Astrocyte (in vitro differentiated cells and primary cell): ENCODE measurements around the gene TMEM132E. TPM values are rescaled to one million over a fixed set of nuclear protein-coding genes. Genes with fewer than 3 reads are reported as not detected.

Experiments used
- DNase-seq: peaks from one replicate; pipeline ENCODE4 v3.0.0-alpha.2; 2010; ENCODE audit warnings: low read depth
- FAIRE-seq: peaks from 2 replicates; lab custom pipeline; 2011; peaks lifted over from hg19 to GRCh38; lab: Jason Lieb, UNC
- H2AFZ ChIP-seq: 2 replicates; pipeline ENCODE4 v1.6.0; 2012; ENCODE audit warnings: low read depth, low read length, inconsistent platforms
- H3K27ac ChIP-seq: 2 replicates; pipeline ENCODE4 v1.5.1; 2011; ENCODE audit warnings: low read depth, low read length, inconsistent platforms
- H3K27me3 ChIP-seq: 2 replicates; pipeline ENCODE4 v1.6.0; 2011; ENCODE audit warnings: low read length, inconsistent platforms; ENCODE audit not compliant: insufficient read depth
- H3K36me3 ChIP-seq: 2 replicates; pipeline ENCODE4 v1.5.1; 2011; ENCODE audit warnings: low read length, inconsistent platforms; ENCODE audit not compliant: insufficient read depth
- H3K4me1 ChIP-seq: 2 replicates; pipeline ENCODE4 v1.5.1; 2011; ENCODE audit warnings: low read length, inconsistent platforms; ENCODE audit not compliant: insufficient read depth
- H3K4me2 ChIP-seq: 2 replicates; pipeline ENCODE4 v1.6.0; 2012; ENCODE audit warnings: low read length, inconsistent platforms
- H3K4me3 ChIP-seq: 2 replicates; pipeline ENCODE4 v1.5.1; 2011; ENCODE audit warnings: low read depth, mild to moderate bottlenecking, low read length, inconsistent platforms; ENCODE audit not compliant: insufficient read depth
- H3K79me2 ChIP-seq: 2 replicates; pipeline ENCODE4 v1.6.0; 2012; ENCODE audit warnings: mild to moderate bottlenecking, low read length, inconsistent platforms; ENCODE audit not compliant: insufficient read depth
- H3K9ac ChIP-seq: 2 replicates; pipeline ENCODE4 v1.6.0; 2012; ENCODE audit warnings: mild to moderate bottlenecking, low read length, inconsistent platforms
- H3K9me3 ChIP-seq: 2 replicates; pipeline ENCODE4 v1.5.1; 2012; ENCODE audit warnings: low read depth, mild to moderate bottlenecking, low read length, inconsistent platforms; ENCODE audit not compliant: insufficient read depth
- H4K20me1 ChIP-seq: 2 replicates; pipeline ENCODE4 v1.6.0; 2012; ENCODE audit warnings: low read length, inconsistent platforms; ENCODE audit not compliant: insufficient read depth
- H3K27ac Mint-ChIP-seq: one replicate; pipeline ENCODE4 v1.8.0; 2021; ENCODE audit warnings: mild to moderate bottlenecking, mixed read lengths; ENCODE audit not compliant: unreplicated experiment
- H3K27me3 Mint-ChIP-seq: one replicate; pipeline ENCODE4 v1.8.0; 2021; ENCODE audit warnings: low read depth, mixed read lengths; ENCODE audit not compliant: unreplicated experiment
- H3K36me3 Mint-ChIP-seq: one replicate; pipeline ENCODE4 v1.8.0; 2021; ENCODE audit warnings: low read depth, mixed read lengths; ENCODE audit not compliant: unreplicated experiment
- H3K4me1 Mint-ChIP-seq: one replicate; pipeline ENCODE4 v1.8.0; 2021; ENCODE audit warnings: low read depth, mixed read lengths; ENCODE audit not compliant: unreplicated experiment
- H3K4me3 Mint-ChIP-seq: one replicate; pipeline ENCODE4 v1.8.0; 2021; ENCODE audit warnings: mild to moderate bottlenecking, moderate library complexity, mixed read lengths; ENCODE audit not compliant: unreplicated experiment
- H3K9me3 Mint-ChIP-seq: one replicate; pipeline ENCODE4 v1.8.0; 2021; ENCODE audit warnings: mild to moderate bottlenecking, mixed read lengths; ENCODE audit not compliant: unreplicated experiment
- CTCF ChIP-seq: IDR thresholded peaks from 2 replicates; pipeline ENCODE4 v1.5.1; 2011; ENCODE audit warnings: low read depth, mild to moderate bottlenecking, inconsistent platforms, low read length, moderate library complexity; ENCODE audit not compliant: insufficient read depth
- EZH2 ChIP-seq: IDR thresholded peaks from 2 replicates; pipeline ENCODE4 v1.6.1; 2012; ENCODE audit warnings: mild to moderate bottlenecking, low read length, inconsistent platforms; ENCODE audit not compliant: insufficient read depth
- total RNA-seq: library from RNA; stranded (reverse); gene quantifications from 2 replicates; pipeline ENCODE4 v1.2.1, GENCODE V29; 2021

Gene TMEM132E
- total RNA-seq, 1 donor from 2014 or later: 0.18 TPM

GRCh38 chr17:34547453-34548063 lies 31.8 kb upstream of the TMEM132E start:
- TF ChIP-seq EZH2: no peak
- no peak for TF ChIP-seq CTCF
- Histone ChIP-seq H3K79me2 (no peaks in the 10 kb centered on the region), H3K36me3 (no peaks in the 10 kb centered on the region), H3K9ac (no peak overlapping the region), H2AFZ (no peak overlapping the region), H3K4me2 (no peak overlapping the region), H3K4me1 (no peaks in the 10 kb centered on the region), H3K4me3 (no peak overlapping the region), H3K27me3 (peaks cover 3% of the 10 kb centered on the region), H4K20me1 (no peaks in the 10 kb centered on the region), H3K9me3 (no peaks in the 10 kb centered on the region), H3K27ac (no peak overlapping the region)
- Mint-ChIP-seq H3K4me3 (no peak overlapping the region), H3K36me3 (peaks cover 2% of the 10 kb centered on the region), H3K27me3 (peaks cover 80% of the 10 kb centered on the region), H3K4me1 (no peaks in the 10 kb centered on the region), H3K9me3 (no peaks in the 10 kb centered on the region), H3K27ac (no peak overlapping the region)
- no peak for FAIRE-seq
- no peak for DNase-seq

GRCh38 chr17:34549966-34550365 lies 29.4 kb upstream of the TMEM132E start:
- H3K27me3 Mint-ChIP-seq: peaks cover 77% of the 10 kb centered on the region
- no peaks in the 10 kb centered on the region for H3K9me3 Mint-ChIP-seq
- H3K4me3 Mint-ChIP-seq: no peak overlapping the region
- H3K27me3 ChIP-seq: no peaks in the 10 kb centered on the region
- no peak overlapping the region for H3K27ac Mint-ChIP-seq
- H3K9ac ChIP-seq: no peak overlapping the region
- no peaks in the 10 kb centered on the region for H3K9me3 ChIP-seq
- no peak for DNase-seq
- peaks cover 2% of the 10 kb centered on the region for H3K36me3 Mint-ChIP-seq
- H3K4me2 ChIP-seq: no peak overlapping the region
- FAIRE-seq: no peak
- H3K79me2 ChIP-seq: no peaks in the 10 kb centered on the region
- H4K20me1 ChIP-seq: no peaks in the 10 kb centered on the region
- H3K4me1 Mint-ChIP-seq: no peaks in the 10 kb centered on the region
- no peaks in the 10 kb centered on the region for H3K36me3 ChIP-seq
- H3K4me3 ChIP-seq: no peak overlapping the region
- H2AFZ ChIP-seq: no peak overlapping the region
- H3K27ac ChIP-seq: no peak overlapping the region
- no peak for TF ChIP-seq EZH2
- no peak for TF ChIP-seq CTCF
- no peaks in the 10 kb centered on the region for H3K4me1 ChIP-seq

GRCh38 chr17:34553907-34554306 lies 25.5 kb upstream of the TMEM132E start:
- DNase-seq: no peak
- peaks cover 50% of the 10 kb centered on the region for H3K27me3 Mint-ChIP-seq
- no peak for TF ChIP-seq EZH2
- no peak for TF ChIP-seq CTCF

More at GRCh38 chr17:34553907-34554306, 25.5 kb upstream of the TMEM132E start:
- no peak overlapping the region for H3K27ac ChIP-seq
- Mint-ChIP-seq H3K9me3 (no peaks in the 10 kb centered on the region), H3K36me3 (peaks cover 2% of the 10 kb centered on the region), H3K27ac (no peak overlapping the region), H3K4me3 (no peak overlapping the region), H3K4me1 (no peaks in the 10 kb centered on the region)
- H3K79me2 ChIP-seq: no peaks in the 10 kb centered on the region
- no peak for FAIRE-seq
- no peaks in the 10 kb centered on the region for H3K9me3 ChIP-seq
- H3K4me1 ChIP-seq: no peaks in the 10 kb centered on the region
- no peaks in the 10 kb centered on the region for H4K20me1 ChIP-seq
- no peak overlapping the region for H3K9ac ChIP-seq
- no peak overlapping the region for H2AFZ ChIP-seq
- no peaks in the 10 kb centered on the region for H3K27me3 ChIP-seq
- no peak overlapping the region for H3K4me3 ChIP-seq
- no peaks in the 10 kb centered on the region for H3K36me3 ChIP-seq
- no peak overlapping the region for H3K4me2 ChIP-seq
